ENCODE measurements around the gene FLT4.

DNA sequence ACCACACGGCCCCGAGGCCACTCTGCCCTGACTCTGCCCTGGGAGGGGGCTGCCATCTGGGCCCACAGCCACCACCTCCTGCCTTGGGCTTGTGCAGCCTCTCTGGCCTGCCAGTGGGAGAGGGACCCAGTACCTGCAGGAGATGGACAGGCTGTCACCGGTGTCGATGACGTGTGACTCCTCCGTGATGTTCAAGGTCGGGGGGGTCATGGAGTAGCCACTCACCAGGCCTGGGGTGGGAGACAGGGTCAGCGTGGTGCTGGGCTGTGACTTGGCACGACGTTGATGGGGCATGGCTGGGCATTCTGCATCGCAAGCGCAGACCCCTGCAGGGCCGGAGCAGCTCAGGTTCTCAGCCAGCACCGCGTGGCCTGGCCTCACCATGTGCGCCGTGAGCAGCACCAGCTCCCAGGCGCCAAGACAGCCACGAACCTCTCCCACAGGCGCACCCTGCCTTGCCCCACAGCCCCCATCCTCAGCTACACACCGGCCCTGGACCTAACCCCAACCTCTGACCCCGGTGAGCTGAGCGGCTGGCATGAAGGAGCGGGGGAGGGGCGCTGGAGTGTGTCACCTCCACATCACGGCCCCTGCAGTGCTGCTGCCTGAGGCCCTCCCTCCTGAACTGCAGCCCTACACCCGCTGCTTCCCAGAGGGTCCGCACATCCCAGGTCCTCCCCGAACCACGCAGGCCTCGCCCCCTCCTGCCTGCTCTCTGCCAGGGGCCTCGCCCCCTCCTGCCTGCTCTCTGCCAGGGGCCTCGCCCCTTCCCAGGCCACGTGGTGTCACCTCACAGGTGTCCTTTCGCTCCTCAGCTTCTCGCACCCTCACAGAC lies 17.6 kb downstream of the FLT4 start:
- TF ChIP-seq ZNF274 (IDR thresholded peaks at IDR 0.05; ENCODE audit: low read depth, low read length) (no peak), YY1 (IDR thresholded peaks at IDR 0.05; ENCODE audit: insufficient read depth, insufficient read length) (no peak)

Data from NT2/D1 (cell line).